Brain microvascular endothelial cell (primary cell): ENCODE results near the gene SLC9A5.

Experiments used
- DNase-seq: peaks from one replicate; pipeline ENCODE4 v3.0.0-alpha.2; 2020
- H3K27ac ChIP-seq: fragments of 250-450 bp; sonication (Bioruptor Pico); 2 replicates; pipeline ENCODE4 v1.5.1; 2020; ENCODE audit warnings: mild to moderate bottlenecking, moderate library complexity
- H3K27me3 ChIP-seq: fragments of 250-450 bp; sonication (Bioruptor Pico); replicated peaks from 2 replicates; pipeline ENCODE4 v1.5.1; 2020; ENCODE audit warnings: mild to moderate bottlenecking
- H3K36me3 ChIP-seq: fragments of 250-450 bp; sonication (Bioruptor Pico); replicated peaks from 2 replicates; pipeline ENCODE4 v1.5.1; 2020; ENCODE audit warnings: mild to moderate bottlenecking
- H3K4me3 ChIP-seq: 2 replicates; pipeline ENCODE4 v1.5.1; 2011; ENCODE audit warnings: low read depth, mild to moderate bottlenecking, control low read depth, low read length, moderate library complexity
- CTCF ChIP-seq: IDR thresholded peaks from 2 replicates; pipeline ENCODE4 v1.5.1; 2011; ENCODE audit warnings: low read depth, mild to moderate bottlenecking, moderate library complexity, low read length, control low read depth, inconsistent platforms; ENCODE audit errors: missing control alignments
- in situ Hi-C: cut with HindIII; loops from 2 replicates; pipeline ENCODE4 v1.10.0; 2017; ENCODE audit warnings: low sequenced_read_pairs, low pct_ligation_motif_present

The SLC9A5 gene

GRCh38 chr16:67206838-67207248 is 41.9 kb upstream of the SLC9A5 start:
- Histone ChIP-seq H3K27me3 (no peaks in the 10 kb centered on the region), H3K4me3 (no peak overlapping the region), H3K27ac (no peak overlapping the region), H3K36me3 (peaks cover 11% of the 10 kb centered on the region)
- no peak for TF ChIP-seq CTCF
- in situ Hi-C loops = no loop called here
- no peak for DNase-seq

DNA sequence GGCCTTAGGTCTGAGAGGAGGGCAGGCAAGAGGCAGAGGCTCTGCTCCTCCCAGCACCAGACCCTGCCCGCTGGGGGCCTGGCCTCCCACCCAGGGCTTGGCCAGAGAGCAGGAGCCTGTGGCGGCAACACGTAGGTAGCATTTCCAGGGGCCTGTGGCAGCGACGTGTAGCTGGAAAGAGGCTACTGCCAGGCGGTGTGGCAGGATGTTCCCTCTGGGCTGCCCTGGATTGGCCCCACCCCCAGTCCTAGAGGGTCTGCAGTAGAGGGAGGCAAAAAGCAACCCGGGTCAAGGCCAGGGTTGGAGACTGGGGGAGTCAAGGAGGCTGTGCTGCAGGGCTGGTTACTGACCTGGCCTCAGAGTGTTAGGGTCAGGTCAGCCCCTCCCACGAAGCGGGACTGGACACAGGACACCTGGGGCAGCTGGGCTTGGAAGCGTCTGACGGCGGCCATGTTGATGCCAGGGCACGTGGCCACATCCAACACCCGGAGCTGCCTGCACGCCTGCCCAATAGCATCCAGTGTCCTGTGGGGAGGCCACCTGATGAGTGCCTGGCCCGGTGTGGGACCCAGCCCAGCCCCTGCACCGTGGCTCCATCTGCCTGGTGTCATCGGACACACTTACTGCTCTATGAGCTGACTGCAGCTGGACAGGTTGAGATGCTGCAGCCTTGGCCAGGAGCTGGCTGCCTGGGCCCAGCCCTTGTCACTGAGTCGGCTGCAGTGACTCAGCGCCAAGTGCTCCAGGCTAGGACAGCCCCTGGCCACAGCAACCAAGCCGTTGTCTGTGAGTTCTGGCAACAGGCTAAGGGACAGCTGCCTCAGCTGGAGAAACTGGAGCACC is 41.3 kb upstream of the SLC9A5 start:
- Histone ChIP-seq H3K4me3 (no peak overlapping the region), H3K36me3 (peaks cover 10% of the 10 kb centered on the region), H3K27me3 (no peaks in the 10 kb centered on the region), H3K27ac (no peak overlapping the region)
- TF ChIP-seq CTCF = no peak
- DNase-seq = peak; percentile 22
- in situ Hi-C loops = no loop called here

- no peak for DNase-seq
- no peak overlapping the region for H3K27ac ChIP-seq
- TF ChIP-seq CTCF = no peak
- H3K4me3 ChIP-seq = no peak overlapping the region
- H3K36me3 ChIP-seq = peaks cover 6% of the 10 kb centered on the region
- in situ Hi-C loops = no loop called here
- no peaks in the 10 kb centered on the region for H3K27me3 ChIP-seq
These were observed 40.5 kb upstream of the SLC9A5 start for GRCh38 chr16:67208154-67208896.

- no peaks in the 10 kb centered on the region for H3K36me3 ChIP-seq
- no peak overlapping the region for H3K27ac ChIP-seq
- no peaks in the 10 kb centered on the region for H3K27me3 ChIP-seq
- no peak for DNase-seq
- no peak for TF ChIP-seq CTCF
- in situ Hi-C loops = no loop called here
- H3K4me3 ChIP-seq = no peak overlapping the region
These were observed 39.2 kb upstream of the SLC9A5 start for GRCh38 chr16:67209565-67209964.

- H3K27me3 ChIP-seq = no peaks in the 10 kb centered on the region
- no peak overlapping the region for H3K4me3 ChIP-seq
- no peak for DNase-seq
- H3K27ac ChIP-seq = no peak overlapping the region
- no peak for TF ChIP-seq CTCF
- in situ Hi-C loops = no loop called here
- no peaks in the 10 kb centered on the region for H3K36me3 ChIP-seq
These were observed 38.5 kb upstream of the SLC9A5 start for GRCh38 chr16:67210069-67210937.
